HepG2 (cell line): ENCODE data around the gene CALM1. TPM values are rescaled to one million over a fixed set of nuclear protein-coding genes. Genes with fewer than 3 reads are reported as not detected.

ENCODE experiments used
- BCL6 ChIP-seq: IDR thresholded peaks from 2 replicates; pipeline ENCODE4 v1.6.1; 2016; ENCODE audit warnings: missing genetic modification reagents, missing compliant biosample characterization
- CCDC6 ChIP-seq: sonication (generic); formaldehyde crosslinking; IDR thresholded peaks from 2 replicates; pipeline ENCODE4 v1.8.1; 2022; ENCODE audit warnings: mild to moderate bottlenecking, missing genetic modification reagents, moderate library complexity
- FOXK1 ChIP-seq: sonication (generic); formaldehyde crosslinking; IDR thresholded peaks from 2 replicates; pipeline ENCODE4 v1.4.0; 2020; ENCODE audit warnings: low read depth, missing genetic modification reagents, borderline replicate concordance
- GATAD2A ChIP-seq: IDR thresholded peaks from 2 replicates; pipeline ENCODE4 v1.6.1; 2016
- HNF4A ChIP-seq: sonication (generic); formaldehyde crosslinking; IDR thresholded peaks from 2 replicates; pipeline ENCODE4 v1.4.0; 2020; ENCODE audit warnings: missing genetic modification reagents
- KDM6A ChIP-seq: IDR thresholded peaks from 2 replicates; pipeline ENCODE4 v1.6.1; 2016; ENCODE audit warnings: low read depth
- MIXL1 ChIP-seq: IDR thresholded peaks from 2 replicates; pipeline ENCODE4 v1.6.1; 2016
- NAIF1 ChIP-seq: sonication (generic); formaldehyde crosslinking; IDR thresholded peaks from 2 replicates; pipeline ENCODE4 v1.5.0; 2020; ENCODE audit warnings: mild to moderate bottlenecking, missing genetic modification reagents, borderline replicate concordance
- RAD21 ChIP-seq: fragments of 450-650 bp; formaldehyde crosslinking; IDR thresholded peaks from 2 replicates; pipeline ENCODE4 v1.5.0; 2020; ENCODE audit warnings: mild to moderate bottlenecking
- RAD51 ChIP-seq: fragments of 450-650 bp; IDR thresholded peaks from 2 replicates; pipeline ENCODE4 v1.6.1; 2016; ENCODE audit warnings: borderline replicate concordance
- SAP130 ChIP-seq: IDR thresholded peaks from 2 replicates; pipeline ENCODE4 v1.6.1; 2016; ENCODE audit warnings: low read depth
- TFDP1 ChIP-seq: IDR thresholded peaks from 2 replicates; pipeline ENCODE4 v1.6.1; 2016; ENCODE audit warnings: missing compliant biosample characterization, missing genetic modification reagents, borderline replicate concordance
- ZBTB46 ChIP-seq: sonication (generic); formaldehyde crosslinking; IDR thresholded peaks from 2 replicates; pipeline ENCODE4 v1.4.0; 2020; ENCODE audit warnings: mild to moderate bottlenecking, missing genetic modification reagents, borderline replicate concordance
- ZNF121 ChIP-seq: sonication (generic); formaldehyde crosslinking; IDR thresholded peaks from 2 replicates; pipeline ENCODE4 v1.5.0; 2020; ENCODE audit warnings: mild to moderate bottlenecking, missing genetic modification reagents
- ZNF260 ChIP-seq: sonication (generic); formaldehyde crosslinking; IDR thresholded peaks from 2 replicates; pipeline ENCODE4 v1.4.0; 2020; ENCODE audit warnings: missing genetic modification reagents, low read depth, mild to moderate bottlenecking, borderline replicate concordance
- ZNF550 ChIP-seq: sonication (generic); formaldehyde crosslinking; IDR thresholded peaks from 2 replicates; pipeline ENCODE4 v1.4.0; 2020; ENCODE audit warnings: mild to moderate bottlenecking, missing genetic modification reagents, borderline replicate concordance
- ZNF572 ChIP-seq: sonication (generic); formaldehyde crosslinking; IDR thresholded peaks from 2 replicates; pipeline ENCODE4 v1.5.1; 2020; ENCODE audit warnings: mild to moderate bottlenecking, missing genetic modification reagents
- ZNF619 ChIP-seq: sonication (generic); formaldehyde crosslinking; IDR thresholded peaks from 2 replicates; pipeline ENCODE4 v1.4.0; 2020; ENCODE audit warnings: mild to moderate bottlenecking, missing genetic modification reagents
- ZNF737 ChIP-seq: sonication (generic); formaldehyde crosslinking; IDR thresholded peaks from 2 replicates; pipeline ENCODE4 v1.5.0; 2020; ENCODE audit warnings: missing genetic modification reagents, mild to moderate bottlenecking, borderline replicate concordance
- ZSCAN30 ChIP-seq: sonication (generic); formaldehyde crosslinking; IDR thresholded peaks from 2 replicates; pipeline ENCODE4 v1.5.0; 2020; ENCODE audit warnings: mild to moderate bottlenecking, missing genetic modification reagents
- polyA plus RNA-seq, 8 experiments: library from polyadenylated mRNA; depleted of rRNA in 3 of 8; stranded (reverse) in 7 of 8; unstranded in 1 of 8; fragments of >200 nt; fragmentation: Illumina TruSeq in 4 of 8; extraction: Trizol in 4 of 8; gene quantifications; 2 replicates each; pipeline versions ENCODE4 v1.2.1 to v1.2.3, GENCODE V29; 2011 to 2016; ENCODE audit warnings: low read depth in 4 of 8, missing spikeins in 1 of 8, mixed read lengths in 1 of 8; ENCODE audit not compliant: insufficient read depth in 1 of 8
- total RNA-seq, 5 experiments: library from RNA; depleted of rRNA; stranded (reverse); fragments of >200 nt; fragmentation: Illumina TruSeq; extraction: Trizol; gene quantifications; 2 replicates each; pipeline ENCODE4 v1.2.3, GENCODE V29; 2016; ENCODE audit warnings: low read depth in 1 of 5
- TF ChIP-seq, protein P1 (sequence below): sonication (generic); formaldehyde crosslinking; IDR thresholded peaks from 2 replicates; pipeline ENCODE4 v1.9.0; 2021; ENCODE audit warnings: missing genetic modification reagents, borderline replicate concordance
- TF ChIP-seq, protein P2 (sequence below): sonication (generic); formaldehyde crosslinking; IDR thresholded peaks from 2 replicates; pipeline ENCODE4 v1.5.0; 2020; ENCODE audit warnings: missing genetic modification reagents

CALM1 gene
- total and polyA plus RNA-seq, 2 of the 13 experiments (the other 11 are each of a cell fraction or from before 2014, with no cell fraction given), result 110 to 238 TPM

DNA sequence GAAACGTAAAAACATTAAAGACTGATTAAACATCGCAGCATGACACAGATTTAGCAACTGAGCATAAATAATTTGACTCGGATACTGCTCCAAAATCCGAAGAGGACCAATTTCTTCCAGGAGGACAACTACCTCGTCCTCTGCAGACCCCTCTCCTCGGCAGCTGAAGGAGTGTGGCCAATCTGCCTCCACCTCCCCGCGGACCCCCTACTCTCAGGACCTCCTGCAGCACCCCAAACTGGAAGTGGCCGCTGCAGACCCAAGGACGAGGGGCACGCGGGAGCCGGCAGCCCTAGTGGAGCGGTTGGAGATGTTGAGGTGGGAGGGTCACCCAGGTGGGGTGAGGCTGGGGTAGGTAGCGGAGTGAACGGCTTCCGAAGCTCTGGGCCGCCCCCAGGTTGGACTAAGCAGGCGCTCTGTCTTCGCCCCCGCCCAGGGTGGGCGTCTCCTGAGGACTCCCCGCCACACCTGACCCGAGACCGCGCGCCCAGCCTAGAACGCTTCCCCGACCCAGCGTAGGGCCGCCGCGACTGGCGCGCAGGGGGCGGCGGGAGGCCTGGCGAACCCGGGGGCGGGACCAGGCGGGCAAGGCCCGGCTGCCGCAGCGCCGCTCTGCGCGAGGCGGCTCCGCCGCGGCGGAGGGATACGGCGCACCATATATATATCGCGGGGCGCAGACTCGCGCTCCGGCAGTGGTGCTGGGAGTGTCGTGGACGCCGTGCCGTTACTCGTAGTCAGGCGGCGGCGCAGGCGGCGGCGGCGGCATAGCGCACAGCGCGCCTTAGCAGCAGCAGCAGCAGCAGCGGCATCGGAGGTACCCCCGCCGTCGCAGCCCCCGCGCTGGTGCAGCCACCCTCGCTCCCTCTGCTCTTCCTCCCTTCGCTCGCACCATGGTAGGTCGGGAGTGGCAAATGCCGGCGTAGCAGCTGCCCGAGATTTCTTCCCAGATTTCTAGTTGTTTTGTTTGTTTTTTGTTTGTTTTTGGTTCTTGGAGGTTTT is at the start of gene CALM1 (continued):
- TF ChIP-seq SAP130 (CRISPR knock-in tag), result peak; percentile 91
- peak; percentile 51; the same call in 1 of the 2 replicates for TF ChIP-seq FOXK1 (CRISPR knock-in tag)
- TF ChIP-seq BCL6 (CRISPR knock-in tag), result peak; percentile 49; the same call in 1 of the 2 replicates
- TF ChIP-seq RAD51, result no peak
- TF ChIP-seq KDM6A (CRISPR knock-in tag), result no peak
- TF ChIP-seq, protein P1, sequence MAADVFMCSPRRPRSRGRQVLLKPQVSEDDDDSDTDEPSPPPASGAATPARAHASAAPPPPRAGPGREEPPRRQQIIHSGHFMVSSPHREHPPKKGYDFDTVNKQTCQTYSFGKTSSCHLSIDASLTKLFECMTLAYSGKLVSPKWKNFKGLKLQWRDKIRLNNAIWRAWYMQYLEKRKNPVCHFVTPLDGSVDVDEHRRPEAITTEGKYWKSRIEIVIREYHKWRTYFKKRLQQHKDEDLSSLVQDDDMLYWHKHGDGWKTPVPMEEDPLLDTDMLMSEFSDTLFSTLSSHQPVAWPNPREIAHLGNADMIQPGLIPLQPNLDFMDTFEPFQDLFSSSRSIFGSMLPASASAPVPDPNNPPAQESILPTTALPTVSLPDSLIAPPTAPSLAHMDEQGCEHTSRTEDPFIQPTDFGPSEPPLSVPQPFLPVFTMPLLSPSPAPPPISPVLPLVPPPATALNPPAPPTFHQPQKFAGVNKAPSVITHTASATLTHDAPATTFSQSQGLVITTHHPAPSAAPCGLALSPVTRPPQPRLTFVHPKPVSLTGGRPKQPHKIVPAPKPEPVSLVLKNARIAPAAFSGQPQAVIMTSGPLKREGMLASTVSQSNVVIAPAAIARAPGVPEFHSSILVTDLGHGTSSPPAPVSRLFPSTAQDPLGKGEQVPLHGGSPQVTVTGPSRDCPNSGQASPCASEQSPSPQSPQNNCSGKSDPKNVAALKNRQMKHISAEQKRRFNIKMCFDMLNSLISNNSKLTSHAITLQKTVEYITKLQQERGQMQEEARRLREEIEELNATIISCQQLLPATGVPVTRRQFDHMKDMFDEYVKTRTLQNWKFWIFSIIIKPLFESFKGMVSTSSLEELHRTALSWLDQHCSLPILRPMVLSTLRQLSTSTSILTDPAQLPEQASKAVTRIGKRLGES (CRISPR knock-in tag), result peak; percentile 64
- TF ChIP-seq ZSCAN30 (CRISPR knock-in tag), result peak; percentile 44; the same call in 1 of the 2 replicates
- TF ChIP-seq, protein P2, sequence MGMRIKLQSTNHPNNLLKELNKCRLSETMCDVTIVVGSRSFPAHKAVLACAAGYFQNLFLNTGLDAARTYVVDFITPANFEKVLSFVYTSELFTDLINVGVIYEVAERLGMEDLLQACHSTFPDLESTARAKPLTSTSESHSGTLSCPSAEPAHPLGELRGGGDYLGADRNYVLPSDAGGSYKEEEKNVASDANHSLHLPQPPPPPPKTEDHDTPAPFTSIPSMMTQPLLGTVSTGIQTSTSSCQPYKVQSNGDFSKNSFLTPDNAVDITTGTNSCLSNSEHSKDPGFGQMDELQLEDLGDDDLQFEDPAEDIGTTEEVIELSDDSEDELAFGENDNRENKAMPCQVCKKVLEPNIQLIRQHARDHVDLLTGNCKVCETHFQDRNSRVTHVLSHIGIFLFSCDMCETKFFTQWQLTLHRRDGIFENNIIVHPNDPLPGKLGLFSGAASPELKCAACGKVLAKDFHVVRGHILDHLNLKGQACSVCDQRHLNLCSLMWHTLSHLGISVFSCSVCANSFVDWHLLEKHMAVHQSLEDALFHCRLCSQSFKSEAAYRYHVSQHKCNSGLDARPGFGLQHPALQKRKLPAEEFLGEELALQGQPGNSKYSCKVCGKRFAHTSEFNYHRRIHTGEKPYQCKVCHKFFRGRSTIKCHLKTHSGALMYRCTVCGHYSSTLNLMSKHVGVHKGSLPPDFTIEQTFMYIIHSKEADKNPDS, result no peak
- TF ChIP-seq MIXL1, result no peak
- no peak for TF ChIP-seq ZNF260 (CRISPR knock-in tag)
- TF ChIP-seq ZNF737 (CRISPR knock-in tag), result 0 out of 2 replicates have a peak, but pooled peaks have one; percentile 82
- TF ChIP-seq HNF4A (CRISPR knock-in tag), result peak; percentile 29; the same call in 1 of the 2 replicates
- TF ChIP-seq NAIF1, result peak; percentile 86
- no peak for TF ChIP-seq ZNF572 (CRISPR knock-in tag)
- TF ChIP-seq ZNF550 (CRISPR knock-in tag), result no peak
- peak; percentile 90 for TF ChIP-seq RAD21
- TF ChIP-seq ZNF619 (CRISPR knock-in tag), result no peak
- 0 out of 2 replicates have a peak, but pooled peaks have one; percentile 60 for TF ChIP-seq ZNF121 (CRISPR knock-in tag)
- peak; percentile 40; the same call in 1 of the 2 replicates for TF ChIP-seq GATAD2A (CRISPR knock-in tag)
- TF ChIP-seq ZBTB46 (CRISPR knock-in tag), result no peak
- TF ChIP-seq CCDC6 (CRISPR knock-in tag), result peak; percentile 88
- TF ChIP-seq TFDP1 (CRISPR knock-in tag), result peak; percentile 73; the same call in 1 of the 2 replicates
